GM18505 (cell line): Measurements from ENCODE around the gene AXIN1.

Experiments
- ATAC-seq: cut with Tn5 transposase; IDR thresholded peaks from one replicate; pipeline ENCODE4 v1.9.1; 2021; ENCODE audit not compliant: unreplicated experiment
- POLR2A ChIP-seq: IDR thresholded peaks from 4 replicates; pipeline ENCODE4 v1.6.1; 2011; ENCODE audit warnings: borderline replicate concordance; ENCODE audit not compliant: insufficient read depth, insufficient read length; ENCODE audit errors: extremely low read depth

The AXIN1 gene

GRCh38 chr16:309476-309875 is 43.0 kb downstream of the AXIN1 start:
- ATAC-seq: no peak
- TF ChIP-seq POLR2A: no peak

GRCh38 chr16:307691-308312 is 44.7 kb downstream of the AXIN1 start:
- TF ChIP-seq POLR2A: no peak
- ATAC-seq: no peak

GRCh38 chr16:306911-307370 is 45.6 kb downstream of the AXIN1 start:
- ATAC-seq: no peak
- TF ChIP-seq POLR2A: no peak

- no peak for TF ChIP-seq POLR2A
- ATAC-seq: no peak
These were observed 46.5 kb downstream of the AXIN1 start for GRCh38 chr16:305916-306626.

- ATAC-seq: no peak
- no peak for TF ChIP-seq POLR2A
These were observed 48.6 kb downstream of the AXIN1 start for GRCh38 chr16:303760-304505.

- no peak for ATAC-seq
- no peak for TF ChIP-seq POLR2A
These were observed 50.6 kb downstream of the AXIN1 start for GRCh38 chr16:301950-302349.

GRCh38 chr16:301235-301634 is 51.3 kb downstream of the AXIN1 start:
- ATAC-seq: no peak
- TF ChIP-seq POLR2A: no peak

- ATAC-seq: no peak
- no peak for TF ChIP-seq POLR2A
These were observed 54.7 kb downstream of the AXIN1 start for GRCh38 chr16:297832-298231.

- no peak for TF ChIP-seq POLR2A
- no peak for ATAC-seq
These were observed 55.6 kb downstream of the AXIN1 start for GRCh38 chr16:296806-297510.

GRCh38 chr16:296276-296675 is 56.2 kb downstream of the AXIN1 start:
- TF ChIP-seq POLR2A: no peak
- no peak for ATAC-seq

- TF ChIP-seq POLR2A: no peak
- ATAC-seq: no peak
These were observed 59.3 kb downstream of the AXIN1 start for GRCh38 chr16:293043-293775.

- TF ChIP-seq POLR2A: no peak
- no peak for ATAC-seq
These were observed 61.0 kb downstream of the AXIN1 start for GRCh38 chr16:291539-291938.
